ENCODE measurements around the gene KCMF1. TPM values are rescaled to one million over a fixed set of nuclear protein-coding genes. Genes with fewer than 3 reads are reported as not detected.

Gene KCMF1
- total RNA-seq, 1 donor from 2014 or later = 95.8 TPM

- H3K9me3 Mint-ChIP-seq (ENCODE audit: low read depth) = no peaks in the 10 kb centered on the region
- no peak for DNase-seq (ENCODE audit: low spot score)
- TF ChIP-seq, protein P1, sequence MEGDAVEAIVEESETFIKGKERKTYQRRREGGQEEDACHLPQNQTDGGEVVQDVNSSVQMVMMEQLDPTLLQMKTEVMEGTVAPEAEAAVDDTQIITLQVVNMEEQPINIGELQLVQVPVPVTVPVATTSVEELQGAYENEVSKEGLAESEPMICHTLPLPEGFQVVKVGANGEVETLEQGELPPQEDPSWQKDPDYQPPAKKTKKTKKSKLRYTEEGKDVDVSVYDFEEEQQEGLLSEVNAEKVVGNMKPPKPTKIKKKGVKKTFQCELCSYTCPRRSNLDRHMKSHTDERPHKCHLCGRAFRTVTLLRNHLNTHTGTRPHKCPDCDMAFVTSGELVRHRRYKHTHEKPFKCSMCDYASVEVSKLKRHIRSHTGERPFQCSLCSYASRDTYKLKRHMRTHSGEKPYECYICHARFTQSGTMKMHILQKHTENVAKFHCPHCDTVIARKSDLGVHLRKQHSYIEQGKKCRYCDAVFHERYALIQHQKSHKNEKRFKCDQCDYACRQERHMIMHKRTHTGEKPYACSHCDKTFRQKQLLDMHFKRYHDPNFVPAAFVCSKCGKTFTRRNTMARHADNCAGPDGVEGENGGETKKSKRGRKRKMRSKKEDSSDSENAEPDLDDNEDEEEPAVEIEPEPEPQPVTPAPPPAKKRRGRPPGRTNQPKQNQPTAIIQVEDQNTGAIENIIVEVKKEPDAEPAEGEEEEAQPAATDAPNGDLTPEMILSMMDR (IDR thresholded peaks at IDR 0.05) = no peak
- peaks cover under 1% of the 10 kb centered on the region for H3K36me3 Mint-ChIP-seq (ENCODE audit: low read depth)
- peak overlapping the region; percentile 99 for H3K27ac Mint-ChIP-seq (ENCODE audit: unreplicated experiment)
- H3K4me1 Mint-ChIP-seq (ENCODE audit: low read depth) = peaks cover 39% of the 10 kb centered on the region
- H3K27me3 Mint-ChIP-seq (ENCODE audit: low read depth) = no peaks in the 10 kb centered on the region
- no peak overlapping the region for H3K4me3 Mint-ChIP-seq (ENCODE audit: unreplicated experiment)
These were observed 13.2 kb upstream of the KCMF1 start for GRCh38 chr2:84957771-84958134.

GRCh38 chr2:84958135-84959059 lies 12.6 kb upstream of the KCMF1 start:
- Mint-ChIP-seq H3K27ac (ENCODE audit: unreplicated experiment) (peak overlapping the region; percentile 99), H3K36me3 (ENCODE audit: low read depth) (peaks cover 6% of the 10 kb centered on the region), H3K27me3 (ENCODE audit: low read depth) (no peaks in the 10 kb centered on the region), H3K9me3 (ENCODE audit: low read depth) (no peaks in the 10 kb centered on the region), H3K4me1 (ENCODE audit: low read depth) (peaks cover 44% of the 10 kb centered on the region), H3K4me3 (ENCODE audit: unreplicated experiment) (no peak overlapping the region)
- TF ChIP-seq, protein P1 (IDR thresholded peaks at IDR 0.05) = no peak
- DNase-seq (ENCODE audit: low spot score) = peak; percentile 94

DNA sequence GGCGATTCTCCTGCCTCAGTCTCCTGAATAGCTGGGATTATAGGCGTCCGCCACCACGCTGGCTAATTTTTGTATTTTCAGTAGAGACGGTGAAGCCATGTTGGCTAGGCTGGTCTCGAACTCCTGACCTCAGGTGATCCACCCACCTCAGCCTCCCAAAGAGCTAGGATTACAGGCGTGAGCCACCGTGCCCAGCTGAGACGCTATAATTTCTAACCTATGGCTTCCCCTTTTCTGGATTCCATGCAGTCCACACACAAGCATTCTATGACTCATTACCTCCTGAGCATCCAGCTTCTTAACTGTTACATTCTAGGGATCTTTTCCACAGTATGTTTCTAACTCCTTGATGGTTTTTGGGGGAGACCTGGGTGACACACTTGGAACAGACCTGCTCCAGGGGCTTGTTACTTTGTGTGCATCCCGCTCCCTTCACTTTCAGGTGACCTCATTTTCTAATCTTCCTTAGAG lies 11.8 kb upstream of the KCMF1 start:
- Mint-ChIP-seq H3K36me3 (ENCODE audit: low read depth) (peaks cover 11% of the 10 kb centered on the region), H3K4me1 (ENCODE audit: low read depth) (peaks cover 51% of the 10 kb centered on the region), H3K27me3 (ENCODE audit: low read depth) (no peaks in the 10 kb centered on the region), H3K9me3 (ENCODE audit: low read depth) (no peaks in the 10 kb centered on the region), H3K4me3 (ENCODE audit: unreplicated experiment) (no peak overlapping the region), H3K27ac (ENCODE audit: unreplicated experiment) (peak overlapping the region; percentile 99)
- TF ChIP-seq, protein P1 (IDR thresholded peaks at IDR 0.05) = no peak
- no peak for DNase-seq (ENCODE audit: low spot score)

- Mint-ChIP-seq H3K9me3 (ENCODE audit: low read depth) (no peaks in the 10 kb centered on the region), H3K4me3 (ENCODE audit: unreplicated experiment) (no peak overlapping the region), H3K27me3 (ENCODE audit: low read depth) (no peaks in the 10 kb centered on the region), H3K36me3 (ENCODE audit: low read depth) (peaks cover 13% of the 10 kb centered on the region), H3K4me1 (ENCODE audit: low read depth) (peaks cover 52% of the 10 kb centered on the region), H3K27ac (ENCODE audit: unreplicated experiment) (peak overlapping the region; percentile 99)
- no peak for DNase-seq (ENCODE audit: low spot score)
- TF ChIP-seq, protein P1 (IDR thresholded peaks at IDR 0.05) = no peak
These were observed 11.1 kb upstream of the KCMF1 start for GRCh38 chr2:84959566-84960506.

- TF ChIP-seq, protein P1 (IDR thresholded peaks at IDR 0.05) = no peak
- no peaks in the 10 kb centered on the region for H3K27me3 Mint-ChIP-seq (ENCODE audit: low read depth)
- H3K9me3 Mint-ChIP-seq (ENCODE audit: low read depth) = no peaks in the 10 kb centered on the region
- H3K4me3 Mint-ChIP-seq (ENCODE audit: unreplicated experiment) = no peak overlapping the region
- H3K4me1 Mint-ChIP-seq (ENCODE audit: low read depth) = peaks cover 48% of the 10 kb centered on the region
- H3K27ac Mint-ChIP-seq (ENCODE audit: unreplicated experiment) = peak overlapping the region; percentile 9
- peaks cover 13% of the 10 kb centered on the region for H3K36me3 Mint-ChIP-seq (ENCODE audit: low read depth)
- DNase-seq (ENCODE audit: low spot score) = no peak
These were observed 8.0 kb upstream of the KCMF1 start for GRCh38 chr2:84962917-84963316.
